ENCODE results near the gene PDE3B. TPM values are rescaled to one million over a fixed set of nuclear protein-coding genes. Genes with fewer than 3 reads are reported as not detected.
"Not testable (repeated sequence)": the region's sequence is repeated elsewhere in the genome, so short reads cannot be mapped to it uniquely, and the experiment has no call there.

PDE3B gene
- total and polyA plus RNA-seq, 3 donors from 2014 or later, result 22.3 to 39.5 (median 25.8) TPM

- Histone ChIP-seq H3K27me3 (no peaks in the 10 kb centered on the region), H3K4me3 (no peak overlapping the region), H3K27ac (no peak overlapping the region), H3K4me1 (no peaks in the 10 kb centered on the region), H3K9me3 (no peaks in the 10 kb centered on the region), H3K36me3 (ENCODE audit: low read depth, missing control alignments) (no peaks in the 10 kb centered on the region)
- TF ChIP-seq POLR2A (IDR thresholded peaks at IDR 0.05) (no peak), CTCF (IDR thresholded peaks at IDR 0.05) (no peak)
- intact Hi-C loops (cut with DNase I; ENCODE audit: low total_unique reads), result no loop called here
- DNase-seq, result no peak
- 77 to 80% methylated on average over 5 of the region's 5 CpGs for WGBS, 2 donors
These were observed 21.2 kb upstream of the PDE3B start for GRCh38 chr11:14622223-14622954.

GRCh38 chr11:14623036-14623435 is 20.6 kb upstream of the PDE3B start:
- no peaks in the 10 kb centered on the region for H3K4me1 ChIP-seq
- intact Hi-C loops (cut with DNase I; ENCODE audit: low total_unique reads), result no loop called here

GRCh38 chr11:14625586-14626205 is 17.9 kb upstream of the PDE3B start:
- Histone ChIP-seq H3K27me3 (no peaks in the 10 kb centered on the region), H3K4me1 (no peaks in the 10 kb centered on the region), H3K36me3 (ENCODE audit: low read depth, missing control alignments) (no peaks in the 10 kb centered on the region), H3K9me3 (no peaks in the 10 kb centered on the region), H3K27ac (no peak overlapping the region), H3K4me3 (no peak overlapping the region)
- intact Hi-C loops (cut with DNase I; ENCODE audit: low total_unique reads), result no loop called here
- TF ChIP-seq POLR2A (IDR thresholded peaks at IDR 0.05) (no peak), CTCF (IDR thresholded peaks at IDR 0.05) (no peak)
- DNase-seq, result no peak
- 48 to 62% methylated on average over 3 of the region's 3 CpGs for WGBS, 2 donors

More at GRCh38 chr11:14623036-14623435, 20.6 kb upstream of the PDE3B start:
- Histone ChIP-seq H3K36me3 (ENCODE audit: low read depth, missing control alignments) (no peaks in the 10 kb centered on the region), H3K27ac (no peak overlapping the region), H3K4me3 (no peak overlapping the region), H3K27me3 (no peaks in the 10 kb centered on the region), H3K9me3 (no peaks in the 10 kb centered on the region)
- TF ChIP-seq CTCF (IDR thresholded peaks at IDR 0.05) (no peak), POLR2A (IDR thresholded peaks at IDR 0.05) (no peak)
- WGBS, 2 donors, result 91 to 99% methylated on average over 3 of the region's 3 CpGs
- no peak for DNase-seq

GRCh38 chr11:14626650-14627049 is 17.0 kb upstream of the PDE3B start:
- H3K4me1 ChIP-seq, result no peaks in the 10 kb centered on the region
- no peaks in the 10 kb centered on the region for H3K27me3 ChIP-seq
- intact Hi-C loops (cut with DNase I; ENCODE audit: low total_unique reads), result no loop called here
- no peaks in the 10 kb centered on the region for H3K36me3 ChIP-seq (ENCODE audit: low read depth, missing control alignments)
- TF ChIP-seq POLR2A (IDR thresholded peaks at IDR 0.05) (no peak), CTCF (IDR thresholded peaks at IDR 0.05) (no peak)
- H3K4me3 ChIP-seq, result no peak overlapping the region
- DNase-seq, result no peak
- WGBS, 2 donors, result 76 to 77% methylated on average over 3 of the region's 3 CpGs
- no peak overlapping the region for H3K27ac ChIP-seq
- no peaks in the 10 kb centered on the region for H3K9me3 ChIP-seq

- H3K36me3 ChIP-seq (ENCODE audit: low read depth, missing control alignments); H3K4me1 ChIP-seq; H3K9me3 ChIP-seq; DNase-seq; H3K27ac ChIP-seq; H3K27me3 ChIP-seq; H3K4me3 ChIP-seq; intact Hi-C loops (cut with DNase I; ENCODE audit: low total_unique reads): not testable (repeated sequence)
- WGBS, 2 donors, result 95 to 98% methylated on average over 8 to 23 of the region's 26 CpGs
These were observed 9.9 kb upstream of the PDE3B start for GRCh38 chr11:14633506-14634224.

Measured in testis (tissue), 3 donors.